ENCODE results near the gene NWD2. TPM values are rescaled to one million over a fixed set of nuclear protein-coding genes. Genes with fewer than 3 reads are reported as not detected.

The NWD2 gene
- total RNA-seq, 1 experiment from 2014 or later, result not detected

- DNase-seq, result no peak
- Histone ChIP-seq H4K91ac (ENCODE audit: insufficient read length, low read depth, low read length) (no peak overlapping the region), H3K9me3 (ENCODE audit: control insufficient read depth, low read depth, low read length) (no peaks in the 10 kb centered on the region), H3K4me2 (ENCODE audit: insufficient read depth, insufficient read length, low read length) (no peak overlapping the region), H3K4ac (ENCODE audit: low read depth, low read length) (no peak overlapping the region), H2AK5ac (ENCODE audit: insufficient read length, low read length) (no peak overlapping the region), H3K27me3 (ENCODE audit: insufficient read depth, low read length) (peaks cover 2% of the 10 kb centered on the region; the same call in 1 of the 2 replicates), H3K23ac (ENCODE audit: insufficient read length, low read depth, low read length) (no peak overlapping the region), H3K79me1 (ENCODE audit: insufficient read depth, low read depth, low read length, poor library complexity, severe bottlenecking) (no peaks in the 10 kb centered on the region), H2BK5ac (ENCODE audit: insufficient read length, low read length) (no peak overlapping the region), H2BK120ac (ENCODE audit: low read depth, low read length, poor library complexity, severe bottlenecking) (no peak overlapping the region), H4K20me1 (ENCODE audit: control insufficient read depth, insufficient read depth, insufficient read length) (no peaks in the 10 kb centered on the region), H3T11ph (ENCODE audit: low read length) (no peak overlapping the region), H3K79me2 (ENCODE audit: insufficient read depth, low read length) (no peaks in the 10 kb centered on the region), H4K8ac (replicated peaks; ENCODE audit: insufficient read length, low read depth, low read length) (no peak overlapping the region), H3K27ac (ENCODE audit: insufficient read length, low read depth, low read length) (no peak overlapping the region), H2AFZ (ENCODE audit: low read length) (no peak overlapping the region), H3K9ac (ENCODE audit: extremely low read depth, insufficient read length, low read length) (no peak overlapping the region), H3K14ac (ENCODE audit: insufficient read depth, low read length) (no peak overlapping the region), H3K4me1 (ENCODE audit: insufficient read depth, low read length) (no peaks in the 10 kb centered on the region; the same call in 1 of the 2 replicates), H3K18ac (ENCODE audit: insufficient read length, low read depth, low read length) (no peak overlapping the region), H4K5ac (ENCODE audit: insufficient read length, low read depth, low read length) (no peak overlapping the region), H2BK15ac (ENCODE audit: low read depth, low read length) (no peak overlapping the region), H2BK12ac (ENCODE audit: insufficient read length, low read depth, low read length) (no peak overlapping the region), H3K56ac (ENCODE audit: insufficient read length, low read depth, low read length) (no peak overlapping the region), H2BK20ac (ENCODE audit: low read depth, low read length, poor library complexity, severe bottlenecking) (no peak overlapping the region), H3K23me2 (ENCODE audit: insufficient read length, low read depth, low read length, poor library complexity, severe bottlenecking) (peaks cover 13% of the 10 kb centered on the region)
- Mint-ChIP-seq H3K36me3 (ENCODE audit: insufficient read depth in 1 of 3, low read depth in 3 of 3) (no peaks in the 10 kb centered on the region), H3K9me3 (no peaks in the 10 kb centered on the region), H3K27me3 (ENCODE audit: low read depth) (peaks cover 58% of the 10 kb centered on the region), H3K4me3 (no peak overlapping the region), H3K27ac (no peak overlapping the region), H3K4me1 (peaks cover 10 to 15% of the 10 kb centered on the region in 2 experiments)
- no CpG with 5 or more reads among the region's 1 CpG for WGBS (ENCODE audit: extremely low coverage, insufficient read length, low lambda C conversion rate)
- no peak for TF ChIP-seq CTCF (conservative IDR thresholded peaks at IDR 0.05)
These were observed 206.4 kb downstream of the NWD2 start for GRCh38 chr4:37450911-37451310.

Measured in H9 (cell line).